GM23338 (cell line): ENCODE data around the gene FNDC4. TPM values are rescaled to one million over a fixed set of nuclear protein-coding genes. Genes with fewer than 3 reads are reported as not detected.

ENCODE experiments used
- ATAC-seq: fragments of 200-7000 bp; cut with Tn5 transposase; 3 replicates; pipeline ENCODE4 v1.9.1; 2020
- DNase-seq: peaks from one replicate; pipeline ENCODE4 v3.0.0-alpha.2; 2015; ENCODE audit warnings: low spot score
- H2AFZ ChIP-seq: fragments of 200-600 bp; sonication (generic); 2 replicates; pipeline ENCODE4 v1.8.0; 2016; ENCODE audit warnings: antibody characterized with exemption, mild to moderate bottlenecking, moderate library complexity
- H3F3A ChIP-seq: fragments of 200-600 bp; sonication (generic); replicated peaks from 2 replicates; pipeline ENCODE4 v1.8.0; 2017; ENCODE audit warnings: antibody characterized with exemption, mixed run types, low read depth
- H3K27ac ChIP-seq: fragments of 200-600 bp; sonication (generic); 2 replicates; pipeline ENCODE4 v1.6.1; 2016; ENCODE audit warnings: low read depth
- H3K27me3 ChIP-seq: fragments of 200-600 bp; sonication (generic); 2 replicates; pipeline ENCODE4 v1.8.0; 2016; ENCODE audit warnings: mild to moderate bottlenecking, mixed run types, moderate library complexity; ENCODE audit not compliant: insufficient read depth
- H3K36me3 ChIP-seq: fragments of 200-600 bp; sonication (generic); 2 replicates; pipeline ENCODE4 v1.8.0; 2016; ENCODE audit warnings: mild to moderate bottlenecking; ENCODE audit not compliant: insufficient read depth
- H3K4me1 ChIP-seq: fragments of 200-600 bp; sonication (generic); 2 replicates; pipeline ENCODE4 v1.8.0; 2016; ENCODE audit warnings: mild to moderate bottlenecking, moderate library complexity; ENCODE audit not compliant: insufficient read depth
- H3K4me2 ChIP-seq: fragments of 200-600 bp; sonication (generic); 2 replicates; pipeline ENCODE4 v1.7.1; 2017; ENCODE audit warnings: mixed run types
- H3K4me3 ChIP-seq: fragments of 200-600 bp; sonication (generic); 2 replicates; pipeline ENCODE4 v1.6.1; 2016; ENCODE audit warnings: mixed run types
- H3K79me2 ChIP-seq: fragments of 200-600 bp; sonication (generic); replicated peaks from 2 replicates; pipeline ENCODE4 v1.8.0; 2017; ENCODE audit warnings: mild to moderate bottlenecking; ENCODE audit not compliant: insufficient read depth
- H3K9me2 ChIP-seq: fragments of 200-600 bp; sonication (generic); 2 replicates; pipeline ENCODE4 v1.8.0; 2017; ENCODE audit not compliant: insufficient read depth
- H4K20me1 ChIP-seq: fragments of 200-600 bp; sonication (generic); replicated peaks from 2 replicates; pipeline ENCODE4 v1.8.0; 2017; ENCODE audit warnings: mild to moderate bottlenecking; ENCODE audit not compliant: insufficient read depth
- H3K27ac Mint-ChIP-seq: 2 replicates; pipeline ENCODE4 v1.8.0; 2020; ENCODE audit warnings: inconsistent platforms, mild to moderate bottlenecking, moderate library complexity, mixed read lengths
- H3K27me3 Mint-ChIP-seq: 3 replicates; pipeline ENCODE4 v1.8.0; 2022; ENCODE audit warnings: low read depth, mild to moderate bottlenecking, moderate library complexity, mixed read lengths, inconsistent platforms; ENCODE audit not compliant: insufficient read depth, poor library complexity
- H3K36me3 Mint-ChIP-seq: 3 replicates; pipeline ENCODE4 v1.8.0; 2021; ENCODE audit warnings: low read depth, mild to moderate bottlenecking, inconsistent platforms, moderate library complexity, mixed read lengths
- H3K4me1 Mint-ChIP-seq: 3 replicates; pipeline ENCODE4 v1.8.0; 2020; ENCODE audit warnings: mild to moderate bottlenecking, inconsistent platforms, mixed read lengths
- H3K4me3 Mint-ChIP-seq: 3 replicates; pipeline ENCODE4 v1.8.0; 2021; ENCODE audit warnings: moderate library complexity, mild to moderate bottlenecking, inconsistent platforms, mixed read lengths
- H3K9me3 Mint-ChIP-seq: 3 replicates; pipeline ENCODE4 v1.8.0; 2020; ENCODE audit warnings: moderate library complexity, mild to moderate bottlenecking, inconsistent platforms, mixed read lengths
- CTCF ChIP-seq, 2 experiments: fragments of 200-600 bp in 1 of 2; sonication (generic) in 1 of 2; conservative IDR thresholded peaks; 2 replicates each; pipeline versions ENCODE4 v1.5.1 to v1.6.1; 2016 to 2017; ENCODE audit warnings: antibody characterized with exemption in 2 of 2, low read depth in 2 of 2, mild to moderate bottlenecking in 2 of 2, moderate library complexity in 1 of 2
- ETS1 ChIP-seq: IDR thresholded peaks from 2 replicates; pipeline ENCODE4 v1.6.1; 2016; ENCODE audit warnings: antibody characterized with exemption
- EZH2 ChIP-seq: fragments of 200-600 bp; sonication (generic); IDR thresholded peaks from one replicate; pipeline ENCODE4 v1.8.0; 2017; ENCODE audit warnings: antibody characterized with exemption, mild to moderate bottlenecking, low read depth; ENCODE audit not compliant: unreplicated experiment
- JUNB ChIP-seq: IDR thresholded peaks from one replicate; pipeline ENCODE4 v1.6.1; 2016; ENCODE audit warnings: antibody characterized with exemption; ENCODE audit not compliant: unreplicated experiment
- NANOG ChIP-seq: IDR thresholded peaks from 2 replicates; pipeline ENCODE4 v1.6.1; 2016; ENCODE audit warnings: antibody characterized with exemption, borderline replicate concordance
- POLR2AphosphoS5 ChIP-seq: IDR thresholded peaks from 2 replicates; pipeline ENCODE4 v1.6.1; 2016; ENCODE audit warnings: antibody characterized with exemption, low read depth
- STAT1 ChIP-seq: IDR thresholded peaks from one replicate; pipeline ENCODE4 v1.6.1; 2016; ENCODE audit warnings: antibody characterized with exemption; ENCODE audit not compliant: unreplicated experiment
- ZNF331 ChIP-seq: fragments of 250-450 bp; sonication (Bioruptor Pico); IDR thresholded peaks from 2 replicates; pipeline ENCODE4 v1.5.0; 2020; ENCODE audit warnings: low read depth, mild to moderate bottlenecking, moderate library complexity
- ZNF462 ChIP-seq: fragments of 250-450 bp; sonication (Bioruptor Pico); IDR thresholded peaks from 2 replicates; pipeline ENCODE4 v1.5.0; 2020; ENCODE audit warnings: mild to moderate bottlenecking, moderate library complexity
- polyA plus RNA-seq: library from polyadenylated mRNA; unstranded; fragments of >200 nt; fragmentation: Nextera tagmentation; extraction: Ambion mirVana; gene quantifications from 2 replicates; pipeline ENCODE4 v1.2.1, GENCODE V29; 2016
- total RNA-seq: library from RNA; depleted of rRNA; stranded (reverse); fragments of >200 nt; shearing (Covaris generic); gene quantifications from 2 replicates; pipeline ENCODE4 v1.2.3, GENCODE V29; 2014

Gene FNDC4
- total and polyA plus RNA-seq, 2 experiments from 2014 or later, result 5.9 to 13.3 TPM

GRCh38 chr2:27448381-27448780, 46.6 kb downstream of the FNDC4 start:
- Histone ChIP-seq H3K27me3 (no peaks in the 10 kb centered on the region), H3K4me2 (no peak overlapping the region), H3F3A (no peaks in the 10 kb centered on the region), H3K4me3 (no peak overlapping the region), H3K27ac (no peak overlapping the region), H4K20me1 (no peaks in the 10 kb centered on the region), H3K36me3 (no peaks in the 10 kb centered on the region; the same call in 1 of the 2 replicates), H3K9me2 (no peaks in the 10 kb centered on the region), H2AFZ (no peak overlapping the region), H3K79me2 (no peaks in the 10 kb centered on the region; the same call in 1 of the 2 replicates), H3K4me1 (no peaks in the 10 kb centered on the region)
- no peak for TF ChIP-seq STAT1
- TF ChIP-seq CTCF (conservative IDR thresholded peaks at IDR 0.05; ENCODE audit: low read depth in 2 of 2), result no peak
- H3K9me3 Mint-ChIP-seq, result no peaks in the 10 kb centered on the region
- ATAC-seq (no peak), DNase-seq (no peak)
- no peak overlapping the region for H3K27ac Mint-ChIP-seq
- no peaks in the 10 kb centered on the region for H3K27me3 Mint-ChIP-seq
- peaks cover under 1% of the 10 kb centered on the region; the same call in 1 of the 3 replicates for H3K4me1 Mint-ChIP-seq
- no peak overlapping the region for H3K4me3 Mint-ChIP-seq
- H3K36me3 Mint-ChIP-seq, result peaks cover 11% of the 10 kb centered on the region

- H3K36me3 Mint-ChIP-seq, result peaks cover 24% of the 10 kb centered on the region
- no peaks in the 10 kb centered on the region for H3K9me2 ChIP-seq
- H3K4me2 ChIP-seq, result no peak overlapping the region
- no peak for TF ChIP-seq ZNF331 (CRISPR knock-in tag)
- TF ChIP-seq CTCF (conservative IDR thresholded peaks at IDR 0.05; ENCODE audit: low read depth in 2 of 2), result no peak
- TF ChIP-seq ZNF462, result no peak
- no peak for TF ChIP-seq NANOG
- no peak for TF ChIP-seq ETS1
- no peak for TF ChIP-seq STAT1
- TF ChIP-seq POLR2AphosphoS5, result no peak
- no peak for TF ChIP-seq JUNB
- TF ChIP-seq EZH2, result no peak
These were observed 48.9 kb downstream of the FNDC4 start for GRCh38 chr2:27446057-27446456.

More at GRCh38 chr2:27446057-27446456, 48.9 kb downstream of the FNDC4 start:
- Histone ChIP-seq H4K20me1 (no peaks in the 10 kb centered on the region; the same call in 1 of the 2 replicates), H3K79me2 (no peaks in the 10 kb centered on the region; the same call in 1 of the 2 replicates), H3K36me3 (no peaks in the 10 kb centered on the region; the same call in 1 of the 2 replicates), H3K4me3 (no peak overlapping the region), H3F3A (peaks cover 13% of the 10 kb centered on the region), H2AFZ (no peak overlapping the region), H3K27ac (no peak overlapping the region), H3K27me3 (no peaks in the 10 kb centered on the region), H3K4me1 (peaks cover 7% of the 10 kb centered on the region)
- ATAC-seq (no peak), DNase-seq (no peak)
- no peaks in the 10 kb centered on the region for H3K9me3 Mint-ChIP-seq
- H3K27ac Mint-ChIP-seq, result no peak overlapping the region
- no peak overlapping the region for H3K4me3 Mint-ChIP-seq
- peaks cover 8% of the 10 kb centered on the region for H3K27me3 Mint-ChIP-seq
- peaks cover 14% of the 10 kb centered on the region for H3K4me1 Mint-ChIP-seq
